AG04449 (cell line): ENCODE measurements around the gene UNC119.

Experiments
- CTCF ChIA-PET: fragments of 350-600 bp; formaldehyde crosslinking; extraction: SDS; loops from one replicate; lab custom pipeline; 2021; ENCODE audit warnings: antibody characterized with exemption; lab: Yijun Ruan, JAX
- POLR2A ChIA-PET: fragments of 400-600, 350-600 bp; formaldehyde crosslinking; extraction: SDS; loops from one replicate; lab custom pipeline; 2020; ENCODE audit warnings: antibody characterized with exemption, inconsistent platforms; lab: Yijun Ruan, JAX
- DNase-seq: peaks from one replicate; pipeline ENCODE4 v3.0.0-alpha.2; 2010; ENCODE audit warnings: low read depth, low spot score
- H3K4me3 ChIP-seq: 2 replicates; pipeline ENCODE4 v1.5.1; 2011; ENCODE audit warnings: low read depth, mild to moderate bottlenecking, control low read depth, low read length
- TF ChIP-seq, protein P1 (sequence below): IDR thresholded peaks from one replicate; pipeline ENCODE4 v1.5.1; 2011; ENCODE audit warnings: mild to moderate bottlenecking, moderate library complexity, low read length, control low read depth, inconsistent platforms; ENCODE audit not compliant: insufficient read depth; ENCODE audit errors: missing control alignments

Gene UNC119

DNA sequence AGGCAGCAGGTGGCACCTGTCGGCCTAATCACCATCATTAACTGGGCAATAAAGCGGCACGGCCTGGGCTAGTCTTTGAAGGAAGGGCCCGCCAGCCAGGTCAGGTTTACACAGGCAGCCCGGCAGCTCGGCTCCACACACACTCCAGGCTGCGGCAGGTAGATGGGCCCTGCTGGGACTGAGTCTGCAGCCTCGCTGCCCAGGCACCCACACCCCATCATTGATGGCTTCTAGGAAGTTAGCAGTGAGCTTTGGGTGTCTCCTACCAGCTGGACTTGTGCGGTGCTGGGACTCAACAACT, 53.1 kb downstream of the UNC119 start:
- no peak overlapping the region for H3K4me3 ChIP-seq
- TF ChIP-seq, protein P1, sequence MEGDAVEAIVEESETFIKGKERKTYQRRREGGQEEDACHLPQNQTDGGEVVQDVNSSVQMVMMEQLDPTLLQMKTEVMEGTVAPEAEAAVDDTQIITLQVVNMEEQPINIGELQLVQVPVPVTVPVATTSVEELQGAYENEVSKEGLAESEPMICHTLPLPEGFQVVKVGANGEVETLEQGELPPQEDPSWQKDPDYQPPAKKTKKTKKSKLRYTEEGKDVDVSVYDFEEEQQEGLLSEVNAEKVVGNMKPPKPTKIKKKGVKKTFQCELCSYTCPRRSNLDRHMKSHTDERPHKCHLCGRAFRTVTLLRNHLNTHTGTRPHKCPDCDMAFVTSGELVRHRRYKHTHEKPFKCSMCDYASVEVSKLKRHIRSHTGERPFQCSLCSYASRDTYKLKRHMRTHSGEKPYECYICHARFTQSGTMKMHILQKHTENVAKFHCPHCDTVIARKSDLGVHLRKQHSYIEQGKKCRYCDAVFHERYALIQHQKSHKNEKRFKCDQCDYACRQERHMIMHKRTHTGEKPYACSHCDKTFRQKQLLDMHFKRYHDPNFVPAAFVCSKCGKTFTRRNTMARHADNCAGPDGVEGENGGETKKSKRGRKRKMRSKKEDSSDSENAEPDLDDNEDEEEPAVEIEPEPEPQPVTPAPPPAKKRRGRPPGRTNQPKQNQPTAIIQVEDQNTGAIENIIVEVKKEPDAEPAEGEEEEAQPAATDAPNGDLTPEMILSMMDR, result no peak
- DNase-seq, result no peak
- POLR2A ChIA-PET, result no interaction called here
- CTCF ChIA-PET, result interaction anchor here (1.0 to 16.3 kb wide), 5 partner anchors 14 to 114 kb away, joined by 4 to 258 read pairs (median 6); no protein-coding TSS in a partner anchor

DNA sequence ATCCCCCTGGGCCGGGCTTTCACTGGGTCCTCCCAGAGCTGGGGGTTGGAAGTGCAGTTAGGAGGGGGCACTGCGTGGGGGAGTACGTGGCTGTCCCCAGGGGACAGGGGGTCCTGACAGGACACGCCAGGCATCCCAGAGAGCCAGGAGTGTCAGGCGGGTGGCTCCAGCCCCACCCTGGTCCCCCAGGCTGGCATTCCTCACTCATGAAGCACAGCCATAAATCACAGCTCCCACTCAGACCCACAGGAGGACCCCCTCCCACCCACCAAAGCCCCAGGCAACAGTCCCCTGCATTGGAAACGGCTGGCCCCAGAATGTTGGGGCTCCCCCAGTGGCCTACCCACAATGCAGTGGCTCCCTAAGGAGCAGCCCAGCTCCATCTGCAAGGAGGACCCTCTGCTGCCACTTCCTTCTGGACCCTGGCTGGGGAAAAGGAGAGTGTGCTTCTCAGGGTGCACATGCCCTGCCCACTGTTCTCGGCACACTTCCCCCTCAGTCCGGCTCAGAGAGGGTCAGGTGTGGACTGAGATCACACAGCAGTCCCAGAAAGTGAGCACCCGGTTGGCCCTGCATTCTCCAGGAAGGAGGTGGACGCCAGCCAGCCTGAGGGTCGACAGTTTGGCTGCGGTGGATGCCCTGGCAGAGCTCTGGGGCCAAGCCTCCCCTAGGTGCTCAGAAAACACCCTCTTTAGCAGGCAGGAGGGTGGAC, 53.6 kb downstream of the UNC119 start:
- TF ChIP-seq, protein P1, result no peak
- ChIA-PET POLR2A (no interaction called here), CTCF (interaction anchor here (0.9 to 16.3 kb wide), 8 partner anchors 10 to 114 kb away, joined by 3 to 258 read pairs (median 6); no protein-coding TSS in a partner anchor)
- no peak for DNase-seq
- no peak overlapping the region for H3K4me3 ChIP-seq

DNA sequence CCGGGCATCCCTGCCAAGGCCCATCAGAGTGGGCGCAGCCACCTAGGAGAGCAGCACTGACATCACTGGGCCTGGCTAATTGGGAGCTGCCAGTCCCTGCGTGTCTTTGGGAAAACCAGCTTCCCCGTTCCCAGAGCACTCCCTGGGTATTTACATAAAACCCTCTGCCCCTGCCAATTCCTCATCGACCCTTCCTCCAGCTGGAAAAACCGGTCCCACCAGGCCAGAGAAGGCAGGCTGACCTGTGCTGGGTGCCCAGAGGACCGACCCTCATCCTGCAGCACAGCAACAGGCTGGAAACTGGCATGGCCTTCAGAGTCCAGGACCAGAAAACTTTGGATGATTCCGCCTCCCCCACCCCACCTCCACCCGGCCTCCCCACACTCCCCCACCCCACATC, 54.5 kb downstream of the UNC119 start:
- DNase-seq, result no peak
- no peak overlapping the region for H3K4me3 ChIP-seq
- CTCF ChIA-PET, result interaction anchor here (0.9 to 16.3 kb wide), 7 partner anchors 9 to 115 kb away, joined by 3 to 258 read pairs (median 4); no protein-coding TSS in a partner anchor
- TF ChIP-seq, protein P1, result no peak
- POLR2A ChIA-PET, result no interaction called here
